GM18867 (cell line): ENCODE data around the gene RND2.

Experiments used
- ATAC-seq: cut with Tn5 transposase; IDR thresholded peaks from one replicate; pipeline ENCODE4 v1.9.1; 2021; ENCODE audit warnings: mild to moderate bottlenecking, moderate library complexity; ENCODE audit not compliant: unreplicated experiment

The RND2 gene

GRCh38 chr17:43069368-43069898 is 44.4 kb downstream of the RND2 start:
- ATAC-seq: no peak

GRCh38 chr17:43070257-43070656 is 45.2 kb downstream of the RND2 start:
- ATAC-seq: no peak

- no peak for ATAC-seq
Observed at GRCh38 chr17:43070872-43071271, 45.8 kb downstream of the RND2 start.

GRCh38 chr17:43074869-43075268 is 49.8 kb downstream of the RND2 start:
- ATAC-seq: no peak

DNA sequence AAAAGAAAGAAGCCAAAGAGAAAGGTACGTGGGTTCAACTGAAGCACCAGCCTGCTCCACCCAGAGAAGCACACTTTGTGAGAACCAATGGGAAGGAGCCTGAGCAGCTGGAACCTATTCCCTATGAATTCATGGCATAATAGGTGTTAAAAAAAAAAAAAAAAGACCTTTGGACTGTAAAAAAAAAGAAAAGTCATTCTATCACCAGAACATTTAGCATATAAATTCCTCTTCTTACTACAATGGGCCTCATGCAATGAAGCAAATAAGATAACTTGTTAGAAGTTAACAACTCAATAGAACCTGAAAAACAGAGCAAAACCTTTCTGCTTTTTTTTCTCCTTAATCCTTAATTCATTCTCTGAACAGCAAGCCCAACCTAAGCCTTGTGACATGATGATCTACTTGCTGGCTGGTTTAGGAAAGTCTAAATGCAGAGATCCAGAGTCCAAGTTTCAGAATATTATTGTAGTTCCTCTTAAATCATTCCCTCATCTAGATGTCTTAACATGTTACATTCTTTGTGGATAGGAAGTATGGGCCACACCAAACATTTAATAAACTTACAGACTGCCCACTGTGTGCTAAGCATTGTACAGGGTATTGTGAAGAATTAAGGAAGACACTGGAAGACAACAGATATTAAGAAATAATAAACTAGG is 54.7 kb downstream of the RND2 start:
- no peak for ATAC-seq
